ENCODE results near the gene ZNF823. TPM values are rescaled to one million over a fixed set of nuclear protein-coding genes. Genes with fewer than 3 reads are reported as not detected.
"Not testable (repeated sequence)": the region's sequence is repeated elsewhere in the genome, so short reads cannot be mapped to it uniquely, and the experiment has no call there.

ZNF823 gene
- total RNA-seq, 6 experiments from 2014 or later: 3.4 to 4.7 (median 4.1) TPM

GRCh38 chr19:11780431-11781020 lies 41.8 kb upstream of the ZNF823 start:
- peaks cover 95% of the 10 kb centered on the region for H3K9me3 Mint-ChIP-seq
- peaks cover 92% of the 10 kb centered on the region for H3K36me3 Mint-ChIP-seq (ENCODE audit: low read depth)
- no peak overlapping the region for H3K4me3 Mint-ChIP-seq
- no peaks in the 10 kb centered on the region for H3K27me3 Mint-ChIP-seq (ENCODE audit: insufficient read depth)
- no peak for TF ChIP-seq CTCF (IDR thresholded peaks at IDR 0.05)
- DNase-seq: no peak
- H3K4me1 Mint-ChIP-seq (ENCODE audit: low read depth): no peaks in the 10 kb centered on the region
- H3K27ac Mint-ChIP-seq: no peak overlapping the region

- Mint-ChIP-seq H3K9me3 (peaks cover 98% of the 10 kb centered on the region), H3K36me3 (ENCODE audit: low read depth) (peaks cover 92% of the 10 kb centered on the region)
- DNase-seq; H3K4me1 Mint-ChIP-seq (ENCODE audit: low read depth); H3K4me3 Mint-ChIP-seq; H3K27ac Mint-ChIP-seq; H3K27me3 Mint-ChIP-seq (ENCODE audit: insufficient read depth): not testable (repeated sequence)
These were observed 37.9 kb upstream of the ZNF823 start for GRCh38 chr19:11776669-11777068.

GRCh38 chr19:11771520-11771919 lies 32.8 kb upstream of the ZNF823 start:
- peaks cover 17% of the 10 kb centered on the region for H3K4me1 Mint-ChIP-seq (ENCODE audit: low read depth)
- H3K9me3 Mint-ChIP-seq: peaks cover 77% of the 10 kb centered on the region

GRCh38 chr19:11769995-11770394 lies 31.2 kb upstream of the ZNF823 start:
- H3K4me1 Mint-ChIP-seq (ENCODE audit: low read depth): peaks cover 20% of the 10 kb centered on the region
- no peak for TF ChIP-seq CTCF (IDR thresholded peaks at IDR 0.05)
- H3K4me3 Mint-ChIP-seq: no peak overlapping the region
- peaks cover 61% of the 10 kb centered on the region for H3K36me3 Mint-ChIP-seq (ENCODE audit: low read depth)
- peaks cover 1% of the 10 kb centered on the region for H3K27me3 Mint-ChIP-seq (ENCODE audit: insufficient read depth)
- H3K27ac Mint-ChIP-seq: no peak overlapping the region
- peaks cover 62% of the 10 kb centered on the region for H3K9me3 Mint-ChIP-seq
- no peak for DNase-seq

More at GRCh38 chr19:11771520-11771919, 32.8 kb upstream of the ZNF823 start:
- H3K27ac Mint-ChIP-seq; H3K27me3 Mint-ChIP-seq (ENCODE audit: insufficient read depth); H3K4me3 Mint-ChIP-seq; DNase-seq: not testable (repeated sequence)
- peak; percentile 42 for TF ChIP-seq CTCF (IDR thresholded peaks at IDR 0.05)
- peaks cover 70% of the 10 kb centered on the region for H3K36me3 Mint-ChIP-seq (ENCODE audit: low read depth)

- peaks cover 1% of the 10 kb centered on the region for H3K27me3 Mint-ChIP-seq (ENCODE audit: insufficient read depth)
- H3K27ac Mint-ChIP-seq: peak overlapping the region; percentile 99
- H3K4me3 Mint-ChIP-seq: peak overlapping the region; percentile 97
- H3K36me3 Mint-ChIP-seq (ENCODE audit: low read depth): peaks cover 39% of the 10 kb centered on the region
- peaks cover 39% of the 10 kb centered on the region for H3K9me3 Mint-ChIP-seq
- TF ChIP-seq CTCF (IDR thresholded peaks at IDR 0.05): no peak
- H3K4me1 Mint-ChIP-seq (ENCODE audit: low read depth): peaks cover 20% of the 10 kb centered on the region
- DNase-seq: peak; percentile 16
These were observed 28.9 kb upstream of the ZNF823 start for GRCh38 chr19:11767633-11768133.
